ENCODE measurements around the gene MFSD1.

Gene MFSD1

GRCh38 chr3:158801696-158802408 is at the start of gene MFSD1:
MFSD1 (plus strand) TSS chr3:158802054; CDS start chr3:158802153, 99 bp downstream.
- DNase-seq, result peak; percentile 93

- DNase-seq, result no peak
Observed at GRCh38 chr3:158753854-158754253, 48.0 kb upstream of the MFSD1 start.

GRCh38 chr3:158755421-158755820 is 46.4 kb upstream of the MFSD1 start:
- no peak for DNase-seq

GRCh38 chr3:158761350-158761749 is 40.5 kb upstream of the MFSD1 start:
- no peak for DNase-seq

- no peak for DNase-seq
Observed at GRCh38 chr3:158762701-158763100, 39.2 kb upstream of the MFSD1 start.

GRCh38 chr3:158763421-158763820 is 38.4 kb upstream of the MFSD1 start:
- DNase-seq, result no peak

- no peak for DNase-seq
Observed at GRCh38 chr3:158765518-158766205, 36.2 kb upstream of the MFSD1 start.

GRCh38 chr3:158766364-158766763 is 35.5 kb upstream of the MFSD1 start:
- DNase-seq, result no peak

- no peak for DNase-seq
Observed at GRCh38 chr3:158768361-158768787, 33.5 kb upstream of the MFSD1 start.

- no peak for DNase-seq
Observed at GRCh38 chr3:158768881-158769543, 32.8 kb upstream of the MFSD1 start.

GRCh38 chr3:158769549-158769948 is 32.3 kb upstream of the MFSD1 start:
- DNase-seq, result no peak

- DNase-seq, result no peak
Observed at GRCh38 chr3:158769952-158770740, 31.7 kb upstream of the MFSD1 start.

GRCh38 chr3:158770741-158771350 is 31.0 kb upstream of the MFSD1 start:
- DNase-seq, result peak; percentile 7

GRCh38 chr3:158771577-158771976 is 30.3 kb upstream of the MFSD1 start:
- no peak for DNase-seq

GRCh38 chr3:158771982-158772381 is 29.9 kb upstream of the MFSD1 start:
- DNase-seq, result no peak

- no peak for DNase-seq
Observed at GRCh38 chr3:158773166-158773565, 28.7 kb upstream of the MFSD1 start.

GRCh38 chr3:158773845-158774830 is 27.7 kb upstream of the MFSD1 start:
- DNase-seq, result no peak

GRCh38 chr3:158774965-158775364 is 26.9 kb upstream of the MFSD1 start:
- no peak for DNase-seq

- no peak for DNase-seq
Observed at GRCh38 chr3:158775426-158776410, 26.1 kb upstream of the MFSD1 start.

GRCh38 chr3:158776531-158776930 is 25.3 kb upstream of the MFSD1 start:
- DNase-seq, result no peak
